HEK293T (cell line): ENCODE results near the gene LTB4R2.

ENCODE experiments used
- ARNT ChIP-seq: fragments of 450-650 bp; IDR thresholded peaks from 2 replicates; pipeline ENCODE4 v1.6.1; 2017; ENCODE audit warnings: mild to moderate bottlenecking
- TARDBP ChIP-seq: fragments of 450-650 bp; IDR thresholded peaks from 2 replicates; pipeline ENCODE4 v1.6.1; 2016
- TF ChIP-seq, protein P1 (sequence below): fragments of 450-650 bp; IDR thresholded peaks from 2 replicates; pipeline ENCODE4 v1.6.1; 2016

DNA sequence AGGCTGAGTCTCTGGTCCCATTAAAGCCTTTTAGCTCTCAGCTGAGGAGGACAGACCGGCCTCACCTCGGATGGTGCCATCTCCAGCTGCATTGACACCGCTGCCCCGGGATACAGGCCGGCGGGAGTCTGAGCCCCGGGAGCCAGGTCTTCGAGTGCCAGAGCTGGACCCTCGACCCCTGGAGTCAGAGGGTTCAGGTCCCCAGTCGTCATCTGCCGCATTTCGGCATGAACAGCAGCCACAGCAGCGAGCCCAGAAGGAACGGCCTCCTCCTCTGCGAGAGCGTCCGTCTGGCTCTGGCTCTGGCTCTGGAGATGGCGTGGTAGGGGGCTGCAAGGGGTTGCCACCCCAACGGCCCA is 48.0 kb upstream of the LTB4R2 start:
- TF ChIP-seq ARNT (no peak), TARDBP (no peak)
- TF ChIP-seq, protein P1, sequence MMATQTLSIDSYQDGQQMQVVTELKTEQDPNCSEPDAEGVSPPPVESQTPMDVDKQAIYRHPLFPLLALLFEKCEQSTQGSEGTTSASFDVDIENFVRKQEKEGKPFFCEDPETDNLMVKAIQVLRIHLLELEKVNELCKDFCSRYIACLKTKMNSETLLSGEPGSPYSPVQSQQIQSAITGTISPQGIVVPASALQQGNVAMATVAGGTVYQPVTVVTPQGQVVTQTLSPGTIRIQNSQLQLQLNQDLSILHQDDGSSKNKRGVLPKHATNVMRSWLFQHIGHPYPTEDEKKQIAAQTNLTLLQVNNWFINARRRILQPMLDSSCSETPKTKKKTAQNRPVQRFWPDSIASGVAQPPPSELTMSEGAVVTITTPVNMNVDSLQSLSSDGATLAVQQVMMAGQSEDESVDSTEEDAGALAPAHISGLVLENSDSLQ: no peak
